Left lung (tissue), 10 donors: Measurements from ENCODE around the gene NRXN2. TPM values are rescaled to one million over a fixed set of nuclear protein-coding genes. Genes with fewer than 3 reads are reported as not detected.
"Not testable (repeated sequence)": the region's sequence is repeated elsewhere in the genome, so short reads cannot be mapped to it uniquely, and the experiment has no call there.

ENCODE experiments used
- ATAC-seq: fragments of 200-7000 bp; cut with Tn5 transposase; one replicate; pipeline ENCODE4 v1.9.1; 2020; ENCODE audit warnings: moderate library complexity
- DNase-seq, 4 donors: peaks; one replicate each; pipeline ENCODE4 v3.0.0-alpha.2; 2013 to 2020
- H3K27ac ChIP-seq, 2 donors: fragments of 200-600 bp; sonication (generic) in 1 of 2; one replicate each; pipeline versions ENCODE4 v1.5.0 to v1.8.0; 2020 to 2021
- H3K27me3 ChIP-seq, 2 donors: fragments of 200-600 bp; sonication (generic) in 1 of 2; one replicate each; pipeline versions ENCODE4 v1.5.0 to v1.8.0; 2020 to 2021
- H3K36me3 ChIP-seq, 2 donors: fragments of 200-600 bp; sonication (generic) in 1 of 2; one replicate each; pipeline versions ENCODE4 v1.5.0 to v1.8.0; 2020 to 2021
- H3K4me1 ChIP-seq, 2 donors: fragments of 200-600 bp; one replicate each; pipeline ENCODE4 v1.8.0; 2021
- H3K4me3 ChIP-seq, 2 donors: fragments of 200-600 bp; sonication (generic) in 1 of 2; one replicate each; pipeline versions ENCODE4 v1.5.0 to v1.8.0; 2020 to 2021; ENCODE audit warnings: mild to moderate bottlenecking in 1 of 2
- H3K9me3 ChIP-seq, 2 donors: fragments of 200-600 bp; sonication (generic) in 1 of 2; one replicate each; pipeline versions ENCODE4 v1.5.0 to v1.8.0; 2020 to 2021
- intact Hi-C, 2 donors: fragments of 100-400 bp; cut with DNase I; formaldehyde crosslinking; loops; one replicate each; pipeline versions ENCODE4 v1.11.2 to v1.14.2; 2022
- polyA plus RNA-seq, 6 donors: library from polyadenylated mRNA; unstranded; fragments of 120-200 nt; gene quantifications; one replicate each; pipeline ENCODE4 v1.2.1, GENCODE V29; 2013; ENCODE audit not compliant: insufficient read length in 6 of 6
- total RNA-seq, 2 donors: library from RNA; stranded (reverse); fragmentation: NEBNext Ultra II Directional; extraction: Animal tissue kit (Norgen Biotek cat#: 25700); gene quantifications; one replicate each; pipeline ENCODE4 v1.2.1, GENCODE V29; 2021
- TF ChIP-seq, protein P1 (sequence below), 2 donors: fragments of 200-600 bp; sonication (generic) in 1 of 2; IDR thresholded peaks; one replicate each; pipeline versions ENCODE4 v1.5.0 to v1.8.0; 2021; ENCODE audit warnings: antibody characterized with exemption in 2 of 2
- donor health status: DM: no; HTN: yes; CAD: no.
- donor health status: DM: no; HTN: no; CAD: no.

Gene NRXN2
- total and polyA plus RNA-seq, 8 donors = 3.5 to 15.0 (median 10.4) TPM

DNA sequence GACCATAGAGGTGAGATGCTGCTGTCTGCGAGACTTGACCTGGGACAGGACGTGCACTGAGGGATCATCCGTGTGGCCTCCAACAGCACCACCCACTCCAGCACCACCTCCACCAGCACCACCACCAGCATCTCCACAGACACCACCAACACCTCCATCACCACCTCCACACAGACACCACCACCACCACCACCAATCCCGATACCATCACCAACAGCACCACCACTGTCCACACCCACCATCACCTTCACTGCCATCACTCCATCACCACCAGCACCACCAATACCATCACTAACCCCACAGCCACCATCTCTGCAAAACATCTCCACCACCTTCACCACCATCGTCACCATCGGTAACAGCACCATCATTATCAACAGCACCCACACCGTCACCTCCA, 158.6 kb downstream of the NRXN2 start:
- intact Hi-C loops = no loop called here
- TF ChIP-seq, protein P1, sequence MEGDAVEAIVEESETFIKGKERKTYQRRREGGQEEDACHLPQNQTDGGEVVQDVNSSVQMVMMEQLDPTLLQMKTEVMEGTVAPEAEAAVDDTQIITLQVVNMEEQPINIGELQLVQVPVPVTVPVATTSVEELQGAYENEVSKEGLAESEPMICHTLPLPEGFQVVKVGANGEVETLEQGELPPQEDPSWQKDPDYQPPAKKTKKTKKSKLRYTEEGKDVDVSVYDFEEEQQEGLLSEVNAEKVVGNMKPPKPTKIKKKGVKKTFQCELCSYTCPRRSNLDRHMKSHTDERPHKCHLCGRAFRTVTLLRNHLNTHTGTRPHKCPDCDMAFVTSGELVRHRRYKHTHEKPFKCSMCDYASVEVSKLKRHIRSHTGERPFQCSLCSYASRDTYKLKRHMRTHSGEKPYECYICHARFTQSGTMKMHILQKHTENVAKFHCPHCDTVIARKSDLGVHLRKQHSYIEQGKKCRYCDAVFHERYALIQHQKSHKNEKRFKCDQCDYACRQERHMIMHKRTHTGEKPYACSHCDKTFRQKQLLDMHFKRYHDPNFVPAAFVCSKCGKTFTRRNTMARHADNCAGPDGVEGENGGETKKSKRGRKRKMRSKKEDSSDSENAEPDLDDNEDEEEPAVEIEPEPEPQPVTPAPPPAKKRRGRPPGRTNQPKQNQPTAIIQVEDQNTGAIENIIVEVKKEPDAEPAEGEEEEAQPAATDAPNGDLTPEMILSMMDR (IDR thresholded peaks at IDR 0.05) = no peak
- no peaks in the 10 kb centered on the region for H3K9me3 ChIP-seq
- H3K4me1 ChIP-seq = no peaks in the 10 kb centered on the region
- DNase-seq (no peak), ATAC-seq (no peak)
- H3K27ac ChIP-seq = no peak overlapping the region
- H3K27me3 ChIP-seq = peaks cover 0 to 17% of the 10 kb centered on the region in 2 donors
- H3K4me3 ChIP-seq = no peak overlapping the region
- H3K36me3 ChIP-seq = no peaks in the 10 kb centered on the region

DNA sequence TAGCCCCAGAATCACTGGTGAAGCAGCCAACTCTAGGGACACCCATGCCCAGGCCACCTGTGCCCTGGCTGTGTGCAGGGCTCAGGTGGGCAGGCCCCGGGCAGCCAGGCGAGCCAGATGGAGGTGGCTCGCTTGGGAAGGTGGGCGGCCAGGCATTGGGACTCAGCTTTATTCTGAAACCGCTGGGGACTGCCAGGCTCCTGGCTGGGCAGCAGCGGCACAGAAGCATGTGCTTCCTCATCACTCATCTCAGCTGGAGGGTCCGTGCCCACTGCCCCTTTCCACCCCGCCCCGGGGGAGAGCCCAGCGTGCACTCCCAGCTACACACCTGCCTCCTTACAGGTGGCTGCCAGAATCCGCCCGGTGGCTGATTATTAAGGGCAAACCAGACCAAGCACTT, 159.0 kb downstream of the NRXN2 start:
- ATAC-seq (no peak), DNase-seq (no peak)
- intact Hi-C loops = no loop called here
- no peak overlapping the region for H3K4me3 ChIP-seq
- H3K36me3 ChIP-seq = no peaks in the 10 kb centered on the region
- H3K27ac ChIP-seq = no peak overlapping the region
- no peaks in the 10 kb centered on the region for H3K9me3 ChIP-seq
- TF ChIP-seq, protein P1 (IDR thresholded peaks at IDR 0.05) = no peak
- H3K4me1 ChIP-seq = no peaks in the 10 kb centered on the region
- H3K27me3 ChIP-seq = peaks cover 0 to 19% of the 10 kb centered on the region in 2 donors

DNA sequence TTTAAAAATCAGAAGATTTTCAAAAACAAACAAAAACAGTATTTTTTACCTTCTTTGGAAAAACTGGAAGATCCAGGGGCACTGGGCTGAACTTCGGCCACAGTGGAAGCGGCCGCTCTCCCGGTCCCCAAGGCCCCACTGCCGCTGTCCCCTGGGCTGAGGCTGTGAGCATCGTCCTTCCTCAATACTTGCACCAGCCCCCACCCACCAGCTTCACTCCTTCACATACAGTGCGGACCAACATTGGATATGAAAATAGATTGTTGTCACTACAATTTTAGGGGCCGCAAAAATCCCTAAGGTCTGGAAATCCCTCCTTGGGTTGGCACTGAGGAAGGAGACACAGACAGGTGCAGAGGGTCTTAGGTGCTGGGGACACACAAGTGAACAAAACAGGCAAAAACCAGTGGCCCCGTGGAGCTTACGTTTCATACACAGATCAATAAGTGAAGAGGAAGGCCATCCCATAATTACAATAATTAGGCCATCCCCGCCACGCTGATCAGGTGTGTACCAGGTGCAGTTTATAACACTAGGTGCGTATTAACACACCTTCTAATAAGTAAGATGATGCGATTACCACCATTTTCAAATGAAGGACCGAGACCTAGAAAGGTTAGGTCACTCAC, 160.2 kb downstream of the NRXN2 start:
- H3K27me3 ChIP-seq = peaks cover 0 to 28% of the 10 kb centered on the region in 2 donors
- no peaks in the 10 kb centered on the region for H3K9me3 ChIP-seq
- ATAC-seq (no peak), DNase-seq (peak in 1 of 4 donors; percentile 13)
- no peak overlapping the region for H3K27ac ChIP-seq
- intact Hi-C loops = no loop called here
- TF ChIP-seq, protein P1 (IDR thresholded peaks at IDR 0.05) = no peak
- H3K36me3 ChIP-seq = no peaks in the 10 kb centered on the region
- H3K4me1 ChIP-seq = no peaks in the 10 kb centered on the region
- no peak overlapping the region for H3K4me3 ChIP-seq

DNA sequence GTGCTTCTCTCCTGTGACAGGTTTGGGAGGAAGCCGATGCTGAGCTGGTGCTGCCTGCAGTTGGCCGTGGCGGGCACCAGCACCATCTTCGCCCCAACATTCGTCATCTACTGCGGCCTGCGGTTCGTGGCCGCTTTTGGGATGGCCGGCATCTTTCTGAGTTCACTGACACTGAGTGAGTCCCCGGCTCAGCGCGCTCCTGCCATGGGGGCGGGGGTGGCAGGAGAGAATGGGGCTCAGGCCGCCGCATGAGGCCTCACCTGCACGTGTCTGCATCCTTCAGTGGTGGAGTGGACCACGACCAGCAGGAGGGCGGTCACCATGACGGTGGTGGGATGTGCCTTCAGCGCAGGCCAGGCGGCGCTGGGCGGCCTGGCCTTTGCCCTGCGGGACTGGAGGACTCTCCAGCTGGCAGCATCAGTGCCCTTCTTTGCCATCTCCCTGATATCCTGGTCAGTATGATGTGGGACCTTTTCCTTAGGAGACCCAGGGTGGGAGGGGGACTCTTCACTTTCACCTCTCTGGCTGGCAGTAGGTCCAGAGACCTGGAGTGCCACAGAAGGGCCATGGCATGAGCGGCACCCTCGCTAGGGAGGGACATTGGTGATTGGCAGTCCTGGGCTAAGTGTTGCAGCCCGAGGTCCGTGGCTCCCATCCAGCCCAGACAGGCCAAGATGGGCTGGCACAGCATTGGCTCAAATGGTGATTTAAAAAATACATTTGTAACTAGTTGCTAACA, 160.8 kb downstream of the NRXN2 start:
- TF ChIP-seq, protein P1 (IDR thresholded peaks at IDR 0.05) = no peak
- no peak overlapping the region for H3K27ac ChIP-seq
- no peaks in the 10 kb centered on the region for H3K9me3 ChIP-seq
- ATAC-seq (no peak), DNase-seq (peak in 1 of 4 donors; percentile 65)
- no peaks in the 10 kb centered on the region for H3K36me3 ChIP-seq
- H3K4me3 ChIP-seq = no peak overlapping the region
- H3K4me1 ChIP-seq = no peaks in the 10 kb centered on the region
- H3K27me3 ChIP-seq = peaks cover 0 to 28% of the 10 kb centered on the region in 2 donors
- intact Hi-C loops = no loop called here

DNA sequence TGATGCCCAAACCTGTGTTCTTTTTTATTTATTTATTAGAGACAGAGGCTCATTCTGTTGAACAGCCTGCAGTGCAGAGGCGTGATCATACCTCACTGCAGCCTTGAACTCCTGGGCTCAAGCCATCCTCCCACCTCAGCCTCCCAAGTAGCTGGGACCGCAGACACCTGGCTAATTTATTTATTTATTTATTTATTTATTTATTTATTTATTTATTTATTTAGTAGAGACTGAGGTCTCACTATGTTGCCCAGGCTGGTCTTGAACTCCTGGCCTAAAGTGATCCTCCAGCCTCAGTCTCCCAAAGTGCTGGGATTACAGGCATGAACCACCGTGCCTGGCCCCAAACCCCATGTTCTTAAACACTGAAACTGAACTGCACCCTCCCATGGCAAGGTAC, 161.6 kb downstream of the NRXN2 start:
- peaks cover 0 to 28% of the 10 kb centered on the region in 2 donors for H3K27me3 ChIP-seq
- peak in 1 of 4 donors; percentile 14 for DNase-seq
- H3K27ac ChIP-seq, H3K4me1 ChIP-seq, H3K36me3 ChIP-seq, intact Hi-C loops, H3K4me3 ChIP-seq, H3K9me3 ChIP-seq, ATAC-seq: not testable (repeated sequence)
